GM12875 (cell line): ENCODE measurements around the gene CERS6.

Experiments
- H3K4me3 ChIP-seq: one replicate; pipeline ENCODE4 v1.5.1; 2011; ENCODE audit warnings: low read depth, low read length, control low read depth
- CTCF ChIP-seq: IDR thresholded peaks from 2 replicates; pipeline ENCODE4 v1.5.1; 2011; ENCODE audit warnings: low read depth, mild to moderate bottlenecking, control low read depth, inconsistent platforms, low read length, moderate library complexity, borderline replicate concordance; ENCODE audit not compliant: insufficient read depth

CERS6 gene

DNA sequence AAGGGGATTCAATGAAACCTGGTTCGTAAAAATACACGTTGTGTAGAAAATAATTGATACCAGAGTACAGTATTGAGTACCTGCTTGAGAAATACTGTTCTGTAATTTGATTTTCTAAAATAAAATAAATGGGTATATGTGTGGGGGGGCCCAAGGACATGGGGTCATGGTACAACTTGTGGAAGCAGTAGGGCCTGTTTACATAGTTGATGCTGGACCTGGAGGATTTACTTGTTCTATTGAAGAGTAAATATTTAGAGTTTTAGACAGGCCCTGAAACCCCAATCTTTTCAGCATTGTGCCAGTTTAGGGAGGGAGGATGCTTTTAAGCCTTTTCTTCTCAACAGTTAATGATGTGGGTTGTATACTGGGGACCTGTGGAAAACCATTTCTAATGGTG is 11.7 kb downstream of the CERS6 start:
- H3K4me3 ChIP-seq: no peak overlapping the region
- TF ChIP-seq CTCF: no peak

- H3K4me3 ChIP-seq: no peak overlapping the region
- no peak for TF ChIP-seq CTCF
Measured at GRCh38 chr2:168468354-168468753, 12.3 kb downstream of the CERS6 start.

DNA sequence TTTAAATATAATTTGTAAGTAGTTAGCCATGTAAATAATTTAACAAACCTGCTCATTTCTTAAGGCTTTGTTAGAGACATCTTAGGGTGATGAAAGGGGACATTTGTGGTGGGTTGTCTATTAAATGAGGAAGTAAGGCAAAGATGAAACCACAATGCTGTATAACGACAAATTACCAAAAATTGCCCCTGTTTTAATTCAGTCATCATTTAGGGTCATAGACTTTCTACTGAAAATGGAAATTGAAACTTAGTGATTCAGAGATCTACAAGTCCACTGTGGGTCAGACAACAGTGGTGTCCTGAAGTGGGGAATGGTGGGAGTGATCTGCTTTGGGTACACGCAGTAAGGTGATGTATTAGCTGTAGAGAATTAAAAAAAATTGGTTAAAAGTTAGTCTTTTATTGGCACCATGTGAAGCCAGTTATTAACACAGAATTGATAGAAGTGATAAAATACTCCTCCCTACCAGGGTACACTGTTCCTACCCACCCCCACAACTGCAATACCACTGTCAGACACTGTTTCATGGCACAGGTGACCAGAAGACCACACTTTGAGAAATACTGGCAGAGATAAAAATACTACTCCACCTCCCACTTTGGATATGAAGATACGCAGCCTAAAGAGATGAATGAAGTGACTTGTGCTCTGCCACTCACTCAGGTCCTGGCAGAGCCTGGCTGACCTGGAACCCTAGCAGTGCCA is 13.4 kb downstream of the CERS6 start:
- no peak for TF ChIP-seq CTCF
- no peak overlapping the region for H3K4me3 ChIP-seq

DNA sequence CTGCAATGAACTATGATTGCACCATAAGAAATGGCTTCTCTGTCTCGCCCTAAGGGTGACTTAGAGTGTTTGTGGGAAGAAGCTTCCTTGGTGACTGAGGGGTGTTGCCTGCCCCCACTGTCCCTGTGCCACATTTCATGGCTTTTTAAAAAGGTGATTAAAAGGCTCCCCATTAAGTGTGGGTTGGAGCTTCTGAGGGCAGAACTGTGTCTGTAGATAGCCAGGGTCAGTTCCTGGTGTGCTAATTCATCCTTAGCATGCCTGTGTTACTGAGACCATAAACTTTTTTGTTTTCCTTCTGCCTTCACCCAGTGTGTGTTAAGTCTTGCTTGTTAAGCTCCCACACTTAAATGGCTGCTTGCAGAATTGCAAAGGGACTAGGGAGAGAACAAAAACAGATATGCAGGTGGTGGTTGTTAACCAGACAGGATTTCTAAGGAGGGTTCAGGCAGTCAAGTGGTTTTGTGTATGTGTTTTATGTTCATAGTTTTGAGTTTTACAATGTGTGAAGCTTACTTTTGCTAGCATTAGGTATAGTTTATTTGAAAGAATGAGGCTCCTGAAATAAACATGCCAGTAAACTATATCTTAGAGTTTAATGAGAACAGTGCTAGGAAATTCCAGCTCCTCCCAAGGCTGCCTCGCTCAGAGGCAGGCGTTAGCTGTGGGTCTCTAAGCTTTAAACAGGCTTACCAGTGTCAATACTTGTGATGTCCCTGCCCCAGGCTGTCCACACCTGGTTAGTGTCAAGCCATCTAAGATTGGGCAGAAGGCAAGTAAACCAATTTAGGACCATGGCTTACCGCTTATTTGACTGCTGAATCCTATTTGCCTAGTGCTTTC is 14.5 kb downstream of the CERS6 start:
- no peak overlapping the region for H3K4me3 ChIP-seq
- no peak for TF ChIP-seq CTCF

GRCh38 chr2:168471163-168471475 is 15.0 kb downstream of the CERS6 start:
- H3K4me3 ChIP-seq: no peak overlapping the region
- TF ChIP-seq CTCF: no peak

GRCh38 chr2:168475636-168476035 is 19.6 kb downstream of the CERS6 start:
- no peak for TF ChIP-seq CTCF

DNA sequence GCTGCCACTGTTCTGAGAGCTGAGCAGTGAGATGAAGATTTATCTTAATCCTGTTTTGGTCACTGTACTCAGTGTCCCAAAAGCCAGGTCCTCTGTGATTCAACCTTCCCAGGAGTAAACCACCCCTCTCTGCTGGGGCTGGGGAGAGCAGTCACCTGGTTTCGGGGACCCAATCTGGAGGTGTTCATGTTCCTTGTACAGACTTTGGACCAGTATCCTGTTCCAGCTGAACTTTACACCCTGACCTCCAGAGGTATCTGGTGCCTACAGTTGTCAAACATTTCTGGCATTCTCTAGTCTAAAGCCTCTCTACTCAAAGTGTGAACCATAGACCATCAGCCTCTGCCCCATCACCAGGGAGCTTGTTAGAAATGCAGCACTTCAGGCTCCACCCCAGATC is 22.1 kb downstream of the CERS6 start:
- H3K4me3 ChIP-seq: no peak overlapping the region
- no peak for TF ChIP-seq CTCF

More at GRCh38 chr2:168475636-168476035, 19.6 kb downstream of the CERS6 start:
- no peak overlapping the region for H3K4me3 ChIP-seq
